ENCODE results near the gene P4HB. TPM values are rescaled to one million over a fixed set of nuclear protein-coding genes. Genes with fewer than 3 reads are reported as not detected.

The P4HB gene
- total and polyA plus RNA-seq, 2 of the 4 experiments (the other 2 are of a cell fraction): 599 to 932 TPM

DNA sequence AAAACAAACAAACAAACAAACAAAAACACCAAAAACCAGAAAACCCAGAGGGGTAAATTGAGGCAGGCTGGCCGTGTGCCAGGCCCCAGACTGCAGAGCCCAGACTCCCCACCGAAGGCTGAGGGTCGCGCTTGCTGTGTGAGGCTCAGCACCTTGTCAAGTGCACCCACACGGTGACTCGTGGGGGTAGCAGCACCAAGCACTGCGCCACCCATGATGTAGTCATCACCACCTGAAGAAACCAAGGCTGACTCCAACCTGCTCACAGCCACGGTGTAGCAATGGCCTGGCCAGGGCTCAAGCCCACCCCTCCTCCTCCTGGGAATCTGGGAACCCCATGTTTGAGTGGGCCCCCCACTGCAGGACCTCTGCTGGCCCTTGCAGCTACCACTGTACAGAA lies 39.2 kb downstream of the P4HB start:
- no peak overlapping the region for H3K4me2 ChIP-seq (ENCODE audit: low read depth, low read length)
- H3K4me3 ChIP-seq (ENCODE audit: insufficient read depth, low read depth, low read length): no peak overlapping the region
- in situ Hi-C loops (cut with MboI; ENCODE audit: low sequenced_read_pairs) (no loop called here), dilution Hi-C loops (cut with HindIII; ENCODE audit: low sequenced_read_pairs, unreplicated experiment) (no loop called here), intact Hi-C loops (cut with micrococcal nuclease) (no loop called here)
- ATAC-seq (ENCODE audit: low read depth): no peak; the same call in 1 of the 2 replicates
- no peak overlapping the region for H3K18ac ChIP-seq (ENCODE audit: low read depth, low read length)
- peaks cover 27% of the 10 kb centered on the region for H4K20me1 ChIP-seq (ENCODE audit: insufficient read depth, low read length)
- no peaks in the 10 kb centered on the region for H3K9me3 ChIP-seq (ENCODE audit: control insufficient read depth, insufficient read depth, low read length)
- ChIA-PET CTCF (no interaction called here), POLR2A (ENCODE audit: unreplicated experiment) (no interaction called here)
- 0 out of 2 replicates have a peak, but pooled peaks cover 2% of the 10 kb centered on the region for H3K27me3 ChIP-seq (ENCODE audit: control insufficient read depth, insufficient read depth, low read length)
- peaks cover 2 to 16% of the 10 kb centered on the region in 2 experiments; a peak in 3 of 4 replicates for H3K79me1 ChIP-seq (ENCODE audit: low read depth in 1 of 2, low read length in 2 of 2)
- H2BK5ac ChIP-seq (ENCODE audit: low read depth, low read length, poor library complexity, severe bottlenecking): no peak overlapping the region
- H3K9me1 ChIP-seq (ENCODE audit: insufficient read depth, low read length): peaks cover 11% of the 10 kb centered on the region
- BruUV-seq (replicated peaks): no TSS peak
- H2BK20ac ChIP-seq (ENCODE audit: low read depth, low read length): no peak overlapping the region
- H4K91ac ChIP-seq (ENCODE audit: insufficient read depth, low read depth, low read length): no peak overlapping the region
- no peak overlapping the region for H4K5ac ChIP-seq (ENCODE audit: low read depth, low read length)
- H3K14ac ChIP-seq (replicated peaks; ENCODE audit: low read depth, low read length): no peak overlapping the region
- H3K4ac ChIP-seq (ENCODE audit: low read depth, low read length): no peak overlapping the region
- no peak overlapping the region for H2BK120ac ChIP-seq (ENCODE audit: low read depth, low read length)
- no peak for TF ChIP-seq MAZ (IDR thresholded peaks at IDR 0.05; ENCODE audit: borderline replicate concordance, low read depth, low read length)
- no peak for DNase-seq
- no peak overlapping the region for H3K23ac ChIP-seq (ENCODE audit: low read depth, low read length)
- H2AK5ac ChIP-seq (ENCODE audit: low read depth, low read length): no peak overlapping the region
- no peak overlapping the region for H2AK9ac ChIP-seq (replicated peaks; ENCODE audit: low read depth, low read length, poor library complexity)
- peaks cover 4% of the 10 kb centered on the region; the same call in 1 of the 2 replicates for H3K4me1 ChIP-seq (ENCODE audit: control insufficient read depth, insufficient read depth, low read length)
- no peak overlapping the region for H3K27ac ChIP-seq (ENCODE audit: insufficient read depth, low read length)
- no peak overlapping the region for H4K8ac ChIP-seq (ENCODE audit: low read depth in 2 of 2, low read length in 2 of 2)
- H2BK15ac ChIP-seq (ENCODE audit: low read depth, low read length): no peak overlapping the region
- H3K36me3 ChIP-seq (ENCODE audit: control insufficient read depth, insufficient read depth, low read length): peaks cover 14% of the 10 kb centered on the region
- no peak overlapping the region for H3K9ac ChIP-seq (ENCODE audit: low read depth, low read length)
- H2AFZ ChIP-seq (replicated peaks; ENCODE audit: low read length, poor library complexity): no peak overlapping the region
- H3K56ac ChIP-seq (ENCODE audit: extremely low read depth, insufficient read depth, low read length): no peak overlapping the region
- WGBS, 2 experiments (ENCODE audit: extremely low coverage in 2 of 2, insufficient read length in 1 of 2): 100% methylated on average over 5 of the region's 8 CpGs; no CpG with 5 or more reads in 1 of the 2 experiments
